HG03196 (cell line): Measurements from ENCODE around the gene IGFBP4.

Experiments
- ATAC-seq: cut with Tn5 transposase; IDR thresholded peaks from one replicate; pipeline ENCODE4 v1.9.1; 2021; ENCODE audit not compliant: unreplicated experiment

IGFBP4 gene

GRCh38 chr17:40486522-40487370 is 43.5 kb downstream of the IGFBP4 start:
- ATAC-seq, result no peak

- no peak for ATAC-seq
Measured at GRCh38 chr17:40487371-40488020, 44.2 kb downstream of the IGFBP4 start.

DNA sequence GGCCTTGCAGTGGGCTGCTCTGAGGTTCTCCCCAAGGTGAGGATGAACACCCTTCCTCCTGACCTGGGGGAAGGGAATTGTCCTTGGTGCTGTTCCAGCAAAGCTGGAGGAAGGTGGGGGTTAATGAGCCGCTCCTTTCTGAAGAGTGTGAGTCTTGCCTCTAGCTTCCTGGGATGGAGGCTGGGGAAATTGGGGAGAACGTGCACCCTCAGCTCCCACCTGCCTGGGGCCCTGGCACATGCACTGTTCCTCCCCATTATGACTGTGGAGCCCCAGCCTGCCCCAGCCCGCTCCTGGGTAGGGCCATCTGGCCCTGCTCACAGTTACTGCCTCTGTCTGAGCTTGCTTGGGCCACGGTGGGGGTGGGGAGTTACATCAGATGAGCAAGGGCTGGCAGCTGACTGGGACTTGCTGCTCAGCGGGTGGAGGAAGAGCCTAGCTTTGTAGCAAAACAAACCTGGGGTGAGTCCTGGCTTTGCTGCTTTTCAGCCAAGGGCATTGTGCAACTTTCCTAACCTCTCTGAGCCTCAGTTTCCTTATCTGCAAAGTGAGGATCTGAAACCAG is 47.1 kb downstream of the IGFBP4 start:
- no peak for ATAC-seq

DNA sequence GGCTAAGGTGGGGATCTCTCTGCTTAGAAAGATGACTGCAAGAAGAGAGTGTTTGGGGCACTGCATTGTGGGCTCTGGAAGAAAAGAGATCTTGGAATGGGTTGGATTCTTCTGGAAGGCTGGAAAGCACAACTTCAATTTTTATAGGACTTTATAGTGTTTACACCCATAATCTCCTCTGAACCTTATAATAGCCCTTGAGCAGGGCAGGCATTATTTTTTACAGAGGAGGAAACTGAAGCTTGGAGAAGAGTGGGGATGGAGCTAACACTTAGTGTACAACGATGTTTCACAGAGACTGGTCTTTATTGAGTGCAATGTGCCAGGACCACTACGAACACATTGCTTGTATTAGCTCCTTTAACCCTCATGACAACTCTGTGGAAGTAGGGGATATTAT is 47.7 kb downstream of the IGFBP4 start:
- no peak for ATAC-seq

GRCh38 chr17:40491486-40491885 is 48.2 kb downstream of the IGFBP4 start:
- no peak for ATAC-seq

DNA sequence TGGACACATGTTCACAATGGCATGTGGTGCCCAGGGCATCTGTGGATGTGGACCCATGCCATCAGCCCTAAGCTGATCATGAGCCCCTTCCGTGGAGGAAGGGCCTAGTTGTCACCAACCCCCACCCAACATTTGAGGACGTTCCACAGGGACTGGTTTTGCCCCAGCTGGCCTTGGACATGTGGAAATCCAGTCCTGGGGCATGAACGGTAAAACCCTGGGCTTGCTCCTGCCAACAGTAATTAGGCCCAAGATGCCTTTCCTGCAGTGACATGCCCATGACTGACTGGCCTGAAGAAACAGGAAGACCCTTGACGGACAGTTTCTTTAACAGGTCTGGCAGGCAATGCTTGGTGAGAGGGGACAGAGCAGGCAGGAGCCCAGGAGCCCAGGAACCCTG is 50.4 kb downstream of the IGFBP4 start:
- ATAC-seq, result no peak

DNA sequence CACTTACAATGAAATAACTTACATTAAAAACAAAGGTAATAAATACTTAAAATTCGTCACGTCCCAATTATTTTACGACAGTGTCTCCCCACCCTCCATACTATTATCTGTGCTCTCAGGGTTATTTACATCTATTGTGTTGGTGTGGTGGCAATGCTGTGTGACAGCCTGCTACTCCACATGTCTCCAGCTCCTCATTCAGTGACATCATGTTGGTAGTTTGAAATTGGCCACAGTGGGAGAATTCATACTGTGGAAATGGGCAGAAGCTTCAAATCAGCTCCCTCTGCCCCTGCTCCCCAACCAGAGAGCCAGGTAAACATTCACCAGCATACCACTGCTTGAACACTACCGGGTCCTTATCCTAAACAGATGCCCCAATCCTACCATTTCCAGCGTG is 51.9 kb downstream of the IGFBP4 start:
- ATAC-seq, result no peak

DNA sequence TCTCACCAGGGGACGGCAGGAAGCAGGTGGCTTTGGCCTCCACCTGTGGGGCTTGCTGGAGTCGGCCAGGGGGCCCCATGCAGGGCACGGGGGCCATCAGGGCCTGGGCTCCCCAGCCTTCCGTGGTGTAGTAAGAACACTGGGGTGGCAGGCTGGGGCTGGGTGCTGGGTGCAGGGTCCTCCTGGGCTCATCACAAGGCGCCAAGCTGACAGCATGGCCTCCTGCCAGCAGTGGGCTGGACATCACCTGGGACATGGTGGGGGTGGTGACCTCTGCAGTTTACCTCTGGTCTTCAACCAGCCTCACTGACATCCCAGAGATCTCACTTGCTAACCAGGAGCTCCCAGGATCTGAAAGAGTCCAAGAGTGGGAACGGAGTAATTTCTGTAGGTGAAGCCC is 52.9 kb downstream of the IGFBP4 start:
- ATAC-seq, result no peak

DNA sequence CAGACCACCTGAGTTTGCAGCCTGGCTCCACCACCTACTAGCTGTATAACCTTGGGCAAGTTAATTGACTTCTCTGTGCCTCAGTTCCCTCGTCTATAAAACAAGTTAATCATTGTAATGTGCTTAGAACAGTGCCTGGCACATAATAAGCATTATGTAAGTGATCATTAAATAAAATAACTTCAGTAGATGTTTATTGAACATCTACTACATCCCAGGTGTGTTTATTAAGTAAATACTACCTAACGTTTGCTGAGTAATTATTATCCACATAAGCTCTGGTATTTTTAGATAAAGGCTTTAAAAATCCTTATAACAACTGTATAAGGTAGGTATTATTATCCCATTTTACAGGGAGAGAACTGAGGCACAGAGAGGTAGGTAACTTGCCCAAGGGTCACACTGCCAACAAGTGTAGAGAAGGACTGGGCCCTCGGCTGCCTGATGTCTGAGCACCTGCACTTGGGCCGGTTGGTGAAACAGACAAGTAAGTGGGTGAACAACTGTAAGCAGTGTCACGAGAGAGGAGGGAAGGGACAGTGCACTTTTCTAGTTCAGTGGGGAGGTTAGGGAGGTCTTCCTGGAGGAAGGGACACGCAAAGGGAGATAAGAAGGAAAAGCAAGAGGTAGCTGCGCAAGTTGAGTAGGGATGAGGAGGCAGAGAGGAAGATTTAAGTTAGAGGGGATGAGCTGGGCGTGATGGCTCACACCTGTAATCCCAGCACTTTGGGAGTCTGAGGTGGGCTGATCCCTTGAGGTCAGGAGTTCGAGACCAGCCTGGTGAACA is 53.6 kb downstream of the IGFBP4 start:
- ATAC-seq, result no peak

GRCh38 chr17:40497695-40498094 is 54.4 kb downstream of the IGFBP4 start:
- no peak for ATAC-seq

DNA sequence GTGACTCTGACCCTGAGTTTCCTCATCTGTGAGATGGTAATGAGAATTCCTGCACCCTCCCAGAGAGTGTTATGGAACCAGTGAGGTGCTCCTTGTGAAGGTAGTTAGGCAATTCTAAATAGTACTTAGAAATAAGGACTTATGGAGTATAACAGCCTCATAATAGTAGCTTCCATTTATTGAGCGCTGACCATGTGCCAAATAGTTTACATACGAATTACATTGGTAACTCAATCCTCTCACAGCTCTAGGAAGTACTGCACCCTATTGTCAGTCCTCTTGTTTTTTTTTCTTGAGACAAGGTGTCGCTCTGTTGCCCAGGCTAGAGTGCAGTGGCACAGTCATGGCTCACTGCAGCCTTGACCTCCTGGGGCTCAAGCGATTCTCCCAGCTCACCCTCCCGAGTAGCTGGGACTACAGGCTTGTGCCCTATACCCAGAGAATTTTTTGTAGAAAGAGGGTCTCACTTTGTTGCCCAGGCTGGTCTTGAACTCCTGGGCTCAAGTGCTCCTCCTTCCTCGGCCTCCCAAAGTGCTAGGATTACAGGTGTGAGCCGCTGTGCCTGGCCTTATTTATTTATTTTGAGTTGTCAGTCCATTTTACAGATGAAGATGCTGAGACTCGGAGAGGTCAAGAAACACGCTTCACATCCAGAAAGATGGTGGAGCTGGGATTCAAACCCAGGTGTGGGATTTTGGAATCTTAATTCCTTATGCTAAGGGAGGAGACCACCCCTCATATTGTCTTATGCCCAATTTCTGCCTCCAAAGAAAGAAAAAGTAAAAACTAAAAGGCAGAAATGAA is 55.2 kb downstream of the IGFBP4 start:
- ATAC-seq, result no peak

- no peak for ATAC-seq
Measured at GRCh38 chr17:40499551-40500189, 56.4 kb downstream of the IGFBP4 start.

DNA sequence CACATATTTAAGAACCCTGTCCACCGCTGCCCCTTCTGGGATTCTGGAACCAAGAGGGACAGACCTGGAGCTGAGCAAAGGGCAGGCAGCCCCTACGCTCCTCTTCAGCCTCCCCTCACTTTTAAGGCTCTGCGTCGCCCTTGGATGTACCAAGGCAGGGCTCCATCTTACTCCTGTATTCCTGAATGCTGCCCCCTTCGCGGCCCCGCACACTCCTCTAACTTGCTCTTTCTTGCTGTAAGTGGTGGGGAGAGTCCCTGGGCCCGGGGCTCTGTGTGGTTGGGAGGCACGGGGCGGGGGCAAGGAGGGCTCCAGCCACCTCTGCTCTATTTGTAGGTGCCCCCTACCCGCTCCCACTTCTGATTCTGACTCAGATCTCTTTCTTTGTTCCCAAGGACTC is 56.9 kb downstream of the IGFBP4 start:
- no peak for ATAC-seq

- ATAC-seq, result no peak
Measured at GRCh38 chr17:40500709-40501108, 57.5 kb downstream of the IGFBP4 start.

DNA sequence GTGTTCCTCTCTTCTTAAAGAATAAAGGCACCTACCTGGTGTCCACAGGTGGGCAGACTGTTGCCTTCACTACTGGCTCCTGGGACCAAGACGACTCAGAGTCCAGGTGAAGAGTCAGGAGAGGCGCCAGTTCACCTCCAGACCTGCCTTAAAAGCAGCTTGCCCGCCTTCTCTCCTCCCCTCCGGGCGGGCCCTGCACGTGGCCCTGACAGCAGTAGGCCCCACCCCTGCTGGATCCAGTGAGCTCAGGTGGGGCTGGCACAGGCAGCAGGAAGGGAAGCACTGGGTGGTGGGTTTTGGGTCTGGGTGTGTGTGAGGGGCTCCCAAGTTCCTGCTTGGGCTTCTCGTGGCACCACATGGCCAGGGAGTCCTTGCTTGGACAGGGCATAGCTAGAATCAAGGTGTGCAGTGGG is 58.3 kb downstream of the IGFBP4 start, which contains the start of gene TNS4:
TNS4 (minus strand) TSS at position 125 of the 413 bp plus-strand sequence. CDS start 5,198 bp downstream, outside the sequence.
- no peak for ATAC-seq

DNA sequence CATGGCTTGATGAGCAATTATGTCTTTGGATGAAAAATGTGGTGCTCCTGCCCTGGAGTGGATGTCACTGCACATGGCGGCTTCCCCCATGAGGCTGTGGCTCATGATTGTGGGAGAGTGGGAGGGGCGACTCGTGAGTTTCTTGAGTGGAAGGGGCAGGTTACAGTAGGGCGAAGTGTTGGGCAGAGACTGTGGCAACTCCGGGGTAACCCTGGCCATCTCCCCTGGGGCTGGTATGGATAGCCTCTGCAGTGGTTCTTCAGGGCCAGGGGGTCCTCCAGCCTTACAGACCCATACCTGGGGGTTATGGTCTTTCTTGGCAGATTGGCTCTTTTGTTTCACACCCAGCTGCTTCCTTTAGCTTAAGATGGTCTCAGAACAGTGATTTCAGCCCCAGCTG is 59.5 kb downstream of the IGFBP4 start:
- ATAC-seq, result no peak

GRCh38 chr17:40503154-40503553 is 59.9 kb downstream of the IGFBP4 start:
- no peak for ATAC-seq

- ATAC-seq, result no peak
Measured at GRCh38 chr17:40506786-40507185, 63.5 kb downstream of the IGFBP4 start.
